Neuronal stem cell (in vitro differentiated cells): ENCODE data around the gene ZMYND11.

Experiments
- DNase-seq: peaks from one replicate; pipeline ENCODE4 v3.0.0-alpha.2; 2013; ENCODE audit warnings: low spot score
- H2AFZ ChIP-seq: one replicate; pipeline ENCODE4 v1.6.1; 2013; ENCODE audit warnings: mild to moderate bottlenecking, low read length, inconsistent platforms
- H2AK5ac ChIP-seq: 2 replicates; pipeline ENCODE4 v1.6.1; 2013; ENCODE audit warnings: low read depth, mild to moderate bottlenecking, inconsistent platforms, low read length, moderate library complexity, mixed read lengths
- H2BK120ac ChIP-seq: 2 replicates; pipeline ENCODE4 v1.6.1; 2013; ENCODE audit warnings: low read depth, mild to moderate bottlenecking, inconsistent platforms, low read length, moderate library complexity, mixed read lengths
- H2BK12ac ChIP-seq: one replicate; pipeline ENCODE4 v1.6.1; 2013; ENCODE audit warnings: low read length, inconsistent platforms
- H2BK15ac ChIP-seq: 2 replicates; pipeline ENCODE4 v1.6.1; 2013; ENCODE audit warnings: mild to moderate bottlenecking, low read length, inconsistent platforms, mixed read lengths
- H2BK5ac ChIP-seq: one replicate; pipeline ENCODE4 v1.6.1; 2013; ENCODE audit warnings: inconsistent platforms, mild to moderate bottlenecking, low read length, moderate library complexity
- H3K14ac ChIP-seq: one replicate; pipeline ENCODE4 v1.6.1; 2013; ENCODE audit warnings: low read length, inconsistent platforms
- H3K18ac ChIP-seq: 2 replicates; pipeline ENCODE4 v1.6.1; 2013; ENCODE audit warnings: low read length, inconsistent platforms
- H3K23ac ChIP-seq: 2 replicates; pipeline ENCODE4 v1.6.1; 2013; ENCODE audit warnings: low read depth, mild to moderate bottlenecking, mixed read lengths, low read length, inconsistent platforms; ENCODE audit not compliant: poor library complexity
- H3K27ac ChIP-seq: replicated peaks from 3 replicates; pipeline ENCODE4 v1.5.1; 2013; ENCODE audit warnings: low read length, inconsistent platforms
- H3K27me3 ChIP-seq, 3 experiments: 2 replicates each; pipeline ENCODE4 v1.6.1; 2013; ENCODE audit warnings: low read length in 3 of 3, mild to moderate bottlenecking in 2 of 3, inconsistent platforms in 1 of 3, low read depth in 1 of 3, mixed read lengths in 1 of 3, moderate library complexity in 1 of 3; ENCODE audit not compliant: control insufficient read depth in 3 of 3, insufficient read depth in 3 of 3
- H3K36me3 ChIP-seq, 2 donors: replicated peaks in 1 of 2; 2 replicates each; pipeline ENCODE4 v1.6.1; 2013; ENCODE audit warnings: low read length in 2 of 2; ENCODE audit not compliant: control insufficient read depth in 2 of 2, insufficient read depth in 2 of 2
- H3K4ac ChIP-seq: 2 replicates; pipeline ENCODE4 v1.6.1; 2013; ENCODE audit warnings: inconsistent platforms, mild to moderate bottlenecking, low read length, moderate library complexity
- H3K4me1 ChIP-seq, 2 donors: 1 replicate in 1 of 2; 2 replicates in 1 of 2; pipeline ENCODE4 v1.6.1; 2013; ENCODE audit warnings: low read length in 2 of 2, low read depth in 1 of 2; ENCODE audit not compliant: control insufficient read depth in 2 of 2, insufficient read depth in 1 of 2
- H3K4me2 ChIP-seq: one replicate; pipeline ENCODE4 v1.6.1; 2013; ENCODE audit warnings: mild to moderate bottlenecking, low read length, inconsistent platforms; ENCODE audit not compliant: insufficient read depth, poor library complexity, severe bottlenecking
- H3K4me3 ChIP-seq, 2 donors: 2 replicates each; pipeline ENCODE4 v1.5.1; 2013; ENCODE audit warnings: low read length in 2 of 2, mild to moderate bottlenecking in 2 of 2, inconsistent platforms in 1 of 2, moderate library complexity in 1 of 2
- H3K79me1 ChIP-seq: one replicate; pipeline ENCODE4 v1.6.1; 2013; ENCODE audit warnings: low read depth, mild to moderate bottlenecking, inconsistent platforms, low read length, moderate library complexity
- H3K9ac ChIP-seq: one replicate; pipeline ENCODE4 v1.6.1; 2013; ENCODE audit warnings: mild to moderate bottlenecking, low read depth, low read length, inconsistent platforms; ENCODE audit not compliant: poor library complexity
- H3K9me3 ChIP-seq, 2 donors: replicated peaks in 1 of 2; 2 replicates each; pipeline versions ENCODE3 to v1.6.1; 2013; ENCODE audit warnings: low read length in 2 of 2, mild to moderate bottlenecking in 2 of 2, inconsistent platforms in 1 of 2, low read depth in 1 of 2, mixed read lengths in 1 of 2, moderate library complexity in 1 of 2; ENCODE audit not compliant: control insufficient read depth in 2 of 2, insufficient read depth in 1 of 2
- H4K8ac ChIP-seq: one replicate; pipeline ENCODE4 v1.6.1; 2013; ENCODE audit warnings: low read depth, mild to moderate bottlenecking, inconsistent platforms, low read length, moderate library complexity
- H4K91ac ChIP-seq: one replicate; pipeline ENCODE4 v1.6.1; 2013; ENCODE audit warnings: low read length, low read depth, mild to moderate bottlenecking, inconsistent platforms; ENCODE audit not compliant: poor library complexity
- WGBS, 2 donors: extraction: QIAGEN DNeasy Blood & Tissue Kit; methylation state at CpG; one replicate each; pipeline ENCODE4 v1.1.7; 2013; ENCODE audit warnings: missing lambda C conversion rate in 2 of 2, mixed read lengths in 1 of 2; ENCODE audit not compliant: insufficient read length in 2 of 2, insufficient replicate concordance in 1 of 2; ENCODE audit errors: extremely low coverage in 2 of 2; 5-methylcytosine and 5-hydroxymethylcytosine counted together

Gene ZMYND11

DNA sequence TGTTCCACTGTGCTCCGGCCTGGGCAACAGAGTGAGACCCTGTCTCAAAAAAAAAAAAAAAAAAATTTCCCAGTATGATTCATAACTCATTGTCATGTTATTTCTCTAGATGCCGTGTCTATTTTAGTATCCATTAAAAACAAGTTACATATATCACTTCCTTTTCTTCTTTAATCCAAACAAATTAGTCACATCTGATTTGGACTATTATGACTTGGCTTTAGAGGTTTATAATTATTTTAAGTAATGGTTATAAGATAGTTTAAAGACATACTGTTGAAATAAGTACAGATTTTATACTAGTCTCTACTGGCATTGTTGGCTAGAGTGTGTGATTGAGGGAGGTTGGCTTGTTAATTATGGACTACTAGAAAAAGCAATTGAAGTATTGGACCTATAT is 53.3 kb downstream of the ZMYND11 start:
- Histone ChIP-seq H3K27ac (no peak overlapping the region), H2AFZ (no peak overlapping the region), H3K36me3 (peaks cover 8 to 68% of the 10 kb centered on the region in 2 donors), H3K23ac (no peak overlapping the region), H2BK5ac (no peak overlapping the region), H3K14ac (no peak overlapping the region), H3K79me1 (no peaks in the 10 kb centered on the region), H3K4me1 (no peaks in the 10 kb centered on the region), H2BK15ac (no peak overlapping the region), H3K9ac (no peak overlapping the region), H2BK12ac (no peak overlapping the region), H3K4ac (no peak overlapping the region), H3K4me2 (no peak overlapping the region), H3K18ac (no peak overlapping the region), H2AK5ac (no peak overlapping the region), H3K27me3 (no peaks in the 10 kb centered on the region), H4K91ac (no peak overlapping the region), H2BK120ac (no peak overlapping the region), H4K8ac (no peak overlapping the region), H3K9me3 (peaks cover 6 to 23% of the 10 kb centered on the region in 2 donors), H3K4me3 (no peak overlapping the region)
- WGBS, 2 donors, result no CpG with 5 or more reads among the region's 2 CpGs
- DNase-seq, result no peak

DNA sequence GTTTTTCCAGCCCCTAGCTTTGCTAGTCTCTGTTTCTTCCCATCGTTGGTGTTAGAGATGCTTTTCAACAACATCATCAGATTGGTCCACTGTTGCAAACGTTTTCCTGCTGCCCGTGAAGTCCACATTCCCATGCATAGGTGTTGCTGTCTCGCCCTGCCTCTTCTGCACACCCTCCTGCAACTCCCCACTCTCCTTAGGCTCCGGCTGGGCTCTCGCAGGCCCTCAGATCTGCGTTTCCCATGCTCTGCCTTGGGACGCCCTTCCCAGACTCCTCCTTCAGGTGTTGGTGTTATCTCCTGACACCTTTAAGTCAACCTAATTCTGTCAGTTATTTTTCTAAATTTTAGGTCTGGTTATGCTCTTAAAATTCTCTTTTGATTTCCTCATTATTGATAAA is 55.0 kb downstream of the ZMYND11 start:
- H2BK5ac ChIP-seq, result no peak overlapping the region
- H3K27ac ChIP-seq, result no peak overlapping the region
- H4K8ac ChIP-seq, result no peak overlapping the region
- no peak overlapping the region for H3K4ac ChIP-seq
- WGBS, 2 donors, result no CpG with 5 or more reads among the region's 8 CpGs
- H3K4me2 ChIP-seq, result no peak overlapping the region
- H3K36me3 ChIP-seq, result peaks cover 3 to 60% of the 10 kb centered on the region in 2 donors
- no peak overlapping the region for H3K9ac ChIP-seq
- no peak overlapping the region for H3K14ac ChIP-seq
- no peaks in the 10 kb centered on the region for H3K4me1 ChIP-seq
- no peak overlapping the region for H3K23ac ChIP-seq
- DNase-seq, result no peak
- no peaks in the 10 kb centered on the region for H3K79me1 ChIP-seq
- no peak overlapping the region for H2AFZ ChIP-seq
- H2BK15ac ChIP-seq, result no peak overlapping the region
- H3K18ac ChIP-seq, result no peak overlapping the region
- H3K27me3 ChIP-seq, result no peaks in the 10 kb centered on the region
- H4K91ac ChIP-seq, result no peak overlapping the region
- no peak overlapping the region for H3K4me3 ChIP-seq
- H2BK120ac ChIP-seq, result no peak overlapping the region
- H2AK5ac ChIP-seq, result no peak overlapping the region
- no peak overlapping the region for H2BK12ac ChIP-seq
- H3K9me3 ChIP-seq, result peaks cover 0 to 15% of the 10 kb centered on the region in 2 donors

DNA sequence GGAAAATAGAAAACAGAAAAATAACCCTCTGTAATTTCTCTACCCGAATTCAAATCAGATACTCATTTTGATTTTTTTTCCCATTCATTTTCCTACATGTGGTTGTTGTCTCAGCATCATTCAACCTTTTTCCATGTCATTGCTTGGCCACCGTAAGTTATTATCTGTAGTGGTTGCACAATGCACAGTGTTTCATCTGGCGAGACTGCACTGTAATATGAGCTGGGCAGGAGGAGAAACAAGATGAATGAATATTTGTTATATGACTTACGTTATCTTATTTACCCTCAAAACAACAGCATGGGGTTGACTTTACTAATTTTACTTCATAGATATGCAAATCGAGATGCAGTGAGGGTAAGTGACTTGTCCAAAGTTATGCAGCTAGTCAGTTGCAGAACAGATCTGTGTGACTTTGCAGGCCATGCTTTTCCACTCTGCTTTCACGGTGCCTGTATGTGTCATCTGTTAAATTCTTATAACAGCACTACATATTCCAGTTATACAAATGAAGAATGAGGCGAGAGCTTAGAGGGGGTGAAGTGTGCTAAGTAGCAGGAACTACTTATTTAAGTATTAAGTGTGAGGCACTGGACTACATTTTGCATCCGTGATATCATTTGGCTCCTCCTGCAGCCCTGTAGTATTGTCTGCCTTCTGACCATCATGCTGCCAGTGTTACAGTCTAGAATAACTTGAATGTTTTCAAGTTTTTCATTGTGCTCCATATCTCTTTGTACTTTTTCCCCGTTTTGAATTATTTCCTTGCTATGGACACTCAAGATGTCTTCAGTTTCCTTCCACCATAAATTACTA is 56.7 kb downstream of the ZMYND11 start:
- Histone ChIP-seq H3K4me1 (no peaks in the 10 kb centered on the region), H3K4ac (no peak overlapping the region), H3K27ac (no peak overlapping the region), H2AFZ (no peak overlapping the region), H3K4me2 (no peak overlapping the region), H2BK5ac (no peak overlapping the region), H3K18ac (no peak overlapping the region), H3K4me3 (no peak overlapping the region), H3K14ac (no peak overlapping the region), H2AK5ac (no peak overlapping the region), H3K79me1 (no peaks in the 10 kb centered on the region), H3K23ac (no peak overlapping the region), H2BK12ac (no peak overlapping the region), H2BK15ac (no peak overlapping the region), H4K8ac (peak overlapping the region; percentile 76), H3K36me3 (peaks cover 5 to 67% of the 10 kb centered on the region in 2 donors), H3K9me3 (peaks cover 0 to 11% of the 10 kb centered on the region in 2 donors), H2BK120ac (no peak overlapping the region), H3K9ac (no peak overlapping the region), H4K91ac (no peak overlapping the region), H3K27me3 (no peaks in the 10 kb centered on the region)
- WGBS, 2 donors, result no CpG with 5 or more reads among the region's 9 CpGs
- DNase-seq, result no peak

DNA sequence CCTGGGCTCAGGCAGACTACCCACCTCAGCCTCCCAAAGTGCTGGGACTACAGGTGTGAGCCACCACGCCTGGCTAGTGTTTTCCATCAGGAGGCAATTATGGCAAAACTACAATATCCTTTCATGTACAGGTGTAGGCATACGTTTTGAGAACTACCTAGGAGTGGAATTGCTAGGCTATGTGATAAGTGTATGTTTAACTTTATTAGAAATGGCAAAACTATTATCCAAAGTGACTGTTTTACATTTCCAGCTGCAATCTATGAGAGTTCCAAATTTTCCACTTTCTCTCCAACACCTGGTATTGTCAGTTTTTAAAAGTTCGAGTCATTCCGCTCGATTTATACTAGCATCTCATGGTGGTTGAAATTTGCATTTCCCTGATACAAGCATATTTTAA is 59.0 kb downstream of the ZMYND11 start:
- whole genome bisulfite sequencing, 2 donors, result no CpG with 5 or more reads among the region's 5 CpGs
- H3K4ac ChIP-seq, result no peak overlapping the region

More for the DNA sequence above, 59.0 kb downstream of the ZMYND11 start:
- Histone ChIP-seq H3K27me3 (no peaks in the 10 kb centered on the region), H2BK15ac (no peak overlapping the region), H2BK12ac (no peak overlapping the region), H3K18ac (no peak overlapping the region), H2AK5ac (no peak overlapping the region), H3K14ac (no peak overlapping the region), H2AFZ (no peak overlapping the region), H3K27ac (no peak overlapping the region), H3K36me3 (peaks cover 7 to 55% of the 10 kb centered on the region in 2 donors), H2BK5ac (no peak overlapping the region), H2BK120ac (no peak overlapping the region), H3K9ac (no peak overlapping the region), H3K23ac (no peak overlapping the region), H3K4me3 (no peak overlapping the region), H3K79me1 (no peaks in the 10 kb centered on the region), H4K8ac (no peak overlapping the region), H4K91ac (no peak overlapping the region), H3K4me2 (no peak overlapping the region), H3K4me1 (no peaks in the 10 kb centered on the region), H3K9me3 (peaks cover 0 to 10% of the 10 kb centered on the region in 2 donors)
- no peak for DNase-seq
